GM18520 (cell line): ENCODE measurements around the gene DTNB.

ENCODE experiments used
- ATAC-seq: cut with Tn5 transposase; IDR thresholded peaks from one replicate; pipeline ENCODE4 v1.9.1; 2021; ENCODE audit not compliant: unreplicated experiment

Gene DTNB

DNA sequence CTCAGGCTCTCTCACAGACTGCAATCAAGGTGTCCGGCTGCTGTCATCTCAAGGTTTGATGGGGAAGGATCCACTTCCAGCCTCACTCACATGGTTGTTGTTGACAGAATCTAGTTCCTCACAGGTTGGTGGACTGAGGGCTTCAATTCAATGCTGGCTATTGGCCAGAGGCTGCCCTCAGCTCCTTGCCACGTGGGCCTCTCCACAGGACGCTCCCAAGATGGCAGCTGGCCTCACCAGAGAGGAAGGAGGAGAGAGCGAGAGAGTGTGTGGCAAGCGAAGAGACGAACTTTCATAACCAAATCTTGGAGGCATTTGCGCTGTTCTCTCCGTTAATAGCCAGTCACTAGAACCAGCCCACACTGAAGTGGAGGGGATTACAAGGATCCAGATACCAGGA, 318.1 kb downstream of the DTNB start:
- no peak for ATAC-seq

GRCh38 chr2:25354116-25354515, 319.3 kb downstream of the DTNB start:
- no peak for ATAC-seq

DNA sequence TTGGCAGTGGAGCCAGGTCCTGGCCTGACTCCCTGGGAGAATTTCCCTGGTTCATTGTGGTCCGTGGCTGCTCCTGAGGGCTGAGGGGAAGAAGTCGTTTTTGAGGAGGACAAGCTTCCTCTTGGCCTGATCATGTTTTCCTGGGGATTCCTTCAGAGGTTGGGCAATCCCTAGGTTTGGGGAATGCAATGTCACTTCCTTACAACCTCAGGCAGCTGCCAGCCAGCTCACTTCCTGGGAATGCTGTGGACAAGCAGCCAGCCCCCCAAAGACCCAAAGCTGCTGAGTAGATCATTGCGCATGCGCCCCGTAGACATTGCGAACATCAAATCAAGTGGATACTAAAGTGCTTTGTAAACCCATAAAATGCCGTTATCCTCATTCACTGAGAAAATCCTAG, 324.0 kb downstream of the DTNB start:
- ATAC-seq: no peak

DNA sequence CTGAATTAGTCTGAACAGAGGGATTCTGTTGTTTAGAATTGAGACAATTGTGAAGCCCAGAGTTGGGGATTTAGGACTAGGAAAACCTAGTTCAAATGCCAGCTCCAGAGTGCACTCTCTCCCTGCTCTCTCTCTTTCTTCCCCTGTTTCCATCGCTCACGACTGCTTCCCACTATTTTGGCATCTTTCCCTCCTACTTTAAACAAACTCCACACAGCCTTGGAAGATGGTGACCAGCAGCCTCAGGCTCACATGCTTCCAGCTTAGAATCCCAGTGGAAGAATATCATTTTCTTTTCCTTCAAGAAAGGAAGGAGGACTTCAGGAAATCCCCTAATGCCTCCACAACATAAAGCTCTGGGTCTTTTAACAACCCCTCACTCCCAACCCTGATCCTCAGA, 325.5 kb downstream of the DTNB start:
- no peak for ATAC-seq

- ATAC-seq: no peak
These were observed 326.1 kb downstream of the DTNB start for GRCh38 chr2:25347205-25347815.

- no peak for ATAC-seq
These were observed 330.1 kb downstream of the DTNB start for GRCh38 chr2:25343187-25343825.

DNA sequence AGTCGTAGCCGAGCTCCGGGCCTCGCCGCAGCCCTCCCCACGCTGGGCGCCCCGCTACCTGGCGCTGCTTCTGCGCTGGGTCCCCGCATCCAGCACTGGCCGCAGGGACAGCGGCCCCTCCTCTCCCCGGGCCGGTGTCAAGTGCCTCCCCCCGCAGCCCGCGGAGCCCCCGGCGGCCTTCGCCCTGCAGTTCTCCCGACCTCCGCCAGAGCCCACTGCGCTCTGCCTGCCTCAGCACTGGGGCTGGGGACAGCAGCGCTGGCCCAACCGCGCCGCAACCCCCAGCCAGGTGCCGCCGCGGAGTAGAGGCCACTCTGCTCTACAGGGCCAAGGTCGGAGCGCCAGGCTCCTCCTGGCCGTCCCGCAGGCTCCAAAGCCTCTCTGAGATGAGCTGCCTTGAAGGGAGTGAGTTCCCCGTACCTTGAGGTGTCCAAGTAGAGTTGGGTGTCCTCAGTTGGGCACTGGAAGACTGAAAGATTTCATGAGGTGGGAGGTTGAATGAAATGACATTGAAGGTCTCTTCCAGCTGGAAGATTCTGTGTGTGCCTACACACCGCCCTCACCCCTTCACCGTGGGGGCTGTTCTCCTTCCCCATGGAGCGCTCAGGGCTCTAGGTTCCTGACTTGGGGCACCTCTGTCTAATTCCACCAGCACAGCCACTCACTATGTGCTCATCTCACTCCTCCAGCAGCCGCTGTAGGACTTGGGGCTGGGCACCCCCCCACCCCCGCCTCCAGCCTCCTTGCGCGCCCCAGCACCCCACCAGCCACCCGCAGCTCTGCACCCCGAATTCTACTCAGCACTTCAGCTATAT, 330.8 kb downstream of the DTNB start:
- ATAC-seq: peak; percentile 69

- peak; percentile 10 for ATAC-seq
These were observed 331.5 kb downstream of the DTNB start, which contains the start of gene DNMT3A for GRCh38 chr2:25341753-25342371. TSS of gene DNMT3A (minus strand) at chr2:25341925. CDS start at chr2:25313984, 27,941 bp downstream.

DNA sequence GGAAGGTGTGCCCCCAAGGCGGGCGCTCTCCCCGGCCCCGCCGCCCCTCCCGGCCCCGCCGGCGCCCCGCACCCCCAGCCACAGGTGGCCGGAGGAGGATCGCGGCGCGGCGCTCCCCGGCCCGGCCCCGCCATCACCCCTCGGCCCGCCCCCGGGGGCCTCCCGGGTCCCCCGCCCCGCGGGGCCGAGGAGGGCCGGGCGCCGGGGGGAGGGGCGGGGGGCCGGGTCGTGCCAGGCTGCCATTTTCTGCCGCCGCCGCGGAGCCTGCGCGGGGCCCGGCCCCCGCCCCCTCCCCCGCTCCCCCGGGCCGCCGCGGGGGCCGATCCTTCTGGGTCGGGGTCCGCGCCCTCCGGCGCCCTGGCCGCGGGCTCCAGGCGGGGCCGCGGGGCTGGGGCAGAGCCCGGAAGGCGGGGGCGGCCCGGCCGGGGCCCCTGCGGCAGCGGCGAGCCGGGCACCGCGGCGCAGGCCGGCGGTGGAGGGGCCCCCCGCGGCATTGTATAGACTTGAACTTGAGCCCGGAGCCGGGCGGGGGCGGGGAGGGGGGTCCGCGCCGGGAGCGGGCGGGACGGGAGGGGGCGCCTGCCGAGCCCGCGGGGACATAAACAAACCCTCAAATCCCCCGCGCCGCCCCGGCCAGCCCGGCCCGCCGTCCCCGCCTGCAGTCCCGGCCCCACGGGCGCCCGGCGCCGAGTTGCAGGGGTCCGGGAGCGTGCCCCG, 332.2 kb downstream of the DTNB start:
- peak; percentile 21 for ATAC-seq

- ATAC-seq: no peak
These were observed 333.0 kb downstream of the DTNB start for GRCh38 chr2:25340181-25340921.

- ATAC-seq: no peak
These were observed 333.6 kb downstream of the DTNB start for GRCh38 chr2:25339791-25340180.

- no peak for ATAC-seq
These were observed 334.1 kb downstream of the DTNB start for GRCh38 chr2:25339211-25339674.

DNA sequence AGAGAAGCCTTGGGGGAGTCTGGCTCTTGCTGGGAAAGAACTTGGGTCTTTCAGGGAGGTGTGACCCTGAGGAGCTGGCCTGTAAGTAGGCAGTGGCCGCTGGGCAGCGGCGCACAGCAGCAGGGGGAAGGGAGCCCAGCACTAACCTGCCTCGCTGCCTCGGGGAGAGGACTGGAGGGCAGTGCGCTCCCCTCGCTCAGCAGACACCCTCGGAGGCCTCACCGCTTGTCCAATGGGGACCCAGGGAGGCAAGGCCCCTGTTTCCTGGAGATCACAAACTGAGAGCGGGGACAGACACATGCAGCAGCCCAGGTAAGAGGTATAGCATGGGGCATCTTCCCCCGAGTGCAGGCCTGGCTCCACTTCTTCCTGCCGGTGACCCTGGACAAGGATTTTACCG, 335.0 kb downstream of the DTNB start:
- no peak for ATAC-seq

DNA sequence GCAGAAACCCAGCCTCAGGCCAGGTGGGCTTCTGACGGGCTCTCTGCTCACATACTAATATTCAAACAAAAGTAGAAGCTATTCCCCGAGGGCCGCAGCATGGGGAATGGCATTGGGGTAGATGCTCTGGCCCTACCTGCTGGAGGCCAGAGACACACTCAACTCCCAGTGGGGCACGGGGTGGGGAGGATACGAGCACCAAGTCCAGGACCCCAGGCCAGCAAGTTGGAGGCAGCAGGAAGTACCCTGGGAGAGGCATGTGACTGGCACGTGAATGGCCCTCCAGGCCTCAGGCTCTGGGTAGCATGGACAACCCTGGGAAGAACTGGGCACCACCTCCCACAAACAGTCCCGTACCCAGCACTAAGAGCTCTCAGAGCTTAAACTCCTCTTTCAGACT, 335.5 kb downstream of the DTNB start:
- no peak for ATAC-seq

GRCh38 chr2:25337276-25337675, 336.1 kb downstream of the DTNB start:
- ATAC-seq: no peak

GRCh38 chr2:25336383-25336841, 337.0 kb downstream of the DTNB start:
- no peak for ATAC-seq

DNA sequence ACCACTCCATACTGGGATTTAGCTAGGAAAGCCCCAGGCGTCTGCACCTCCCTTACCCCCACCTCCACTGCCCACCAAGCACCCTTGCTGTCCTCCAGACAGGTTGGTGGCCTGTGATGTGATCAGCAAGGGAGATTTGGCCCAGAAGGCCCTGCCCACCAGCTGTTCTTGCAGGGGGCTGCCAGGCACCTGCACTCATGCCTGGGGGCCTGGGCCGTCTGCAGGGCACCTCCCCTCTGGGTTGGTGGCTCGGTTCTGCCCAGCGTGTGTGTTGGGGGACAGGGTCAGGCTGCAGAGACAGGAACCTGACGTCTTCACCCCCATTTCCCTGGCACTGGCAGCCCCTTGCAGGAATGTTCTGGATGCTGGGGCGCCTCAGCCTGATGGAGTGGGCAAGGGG, 337.4 kb downstream of the DTNB start:
- no peak for ATAC-seq

GRCh38 chr2:25335204-25335603, 338.2 kb downstream of the DTNB start:
- no peak for ATAC-seq

- no peak for ATAC-seq
These were observed 338.9 kb downstream of the DTNB start for GRCh38 chr2:25334482-25334881.

GRCh38 chr2:25333981-25334380, 339.4 kb downstream of the DTNB start:
- ATAC-seq: no peak
